CD4-positive, alpha-beta T cell treated with Interleukin-4 for 4 hours (primary cell): ENCODE results near the gene EARS2.
A peak's percentile ranks its signal among the peaks of the same experiment; 100 is the strongest.
"Not testable (repeated sequence)": the region's sequence is repeated elsewhere in the genome, so short reads cannot be mapped to it uniquely, and the experiment has no call there.

Experiments used
- DNase-seq: peaks from one replicate; pipeline ENCODE4 v3.0.0-alpha.2; 2020

Gene EARS2

GRCh38 chr16:23523876-23524385 is 33.2 kb downstream of the EARS2 start:
- DNase-seq, result no peak

DNA sequence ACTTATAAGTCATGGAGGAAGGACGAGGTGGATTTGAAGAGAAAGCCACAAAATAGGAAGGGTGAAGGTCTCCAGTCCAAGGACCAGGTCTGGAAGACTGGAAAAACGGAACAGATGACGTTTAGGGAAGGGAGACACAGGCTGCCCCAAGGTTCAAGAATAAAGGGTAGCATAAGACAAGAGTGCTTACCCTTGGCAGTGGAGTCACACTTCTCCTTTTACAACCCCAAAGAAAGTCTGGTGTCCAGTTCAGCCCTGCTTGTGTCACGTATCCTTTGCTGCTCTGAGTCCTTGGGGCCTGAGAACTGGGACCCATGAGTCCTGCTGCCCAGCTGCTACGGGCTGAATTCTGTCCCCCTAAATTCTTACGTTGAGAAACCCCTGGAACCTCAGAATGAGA is 33.8 kb downstream of the EARS2 start:
- no peak for DNase-seq

GRCh38 chr16:23521965-23522364 is 35.2 kb downstream of the EARS2 start:
- DNase-seq, result no peak

DNA sequence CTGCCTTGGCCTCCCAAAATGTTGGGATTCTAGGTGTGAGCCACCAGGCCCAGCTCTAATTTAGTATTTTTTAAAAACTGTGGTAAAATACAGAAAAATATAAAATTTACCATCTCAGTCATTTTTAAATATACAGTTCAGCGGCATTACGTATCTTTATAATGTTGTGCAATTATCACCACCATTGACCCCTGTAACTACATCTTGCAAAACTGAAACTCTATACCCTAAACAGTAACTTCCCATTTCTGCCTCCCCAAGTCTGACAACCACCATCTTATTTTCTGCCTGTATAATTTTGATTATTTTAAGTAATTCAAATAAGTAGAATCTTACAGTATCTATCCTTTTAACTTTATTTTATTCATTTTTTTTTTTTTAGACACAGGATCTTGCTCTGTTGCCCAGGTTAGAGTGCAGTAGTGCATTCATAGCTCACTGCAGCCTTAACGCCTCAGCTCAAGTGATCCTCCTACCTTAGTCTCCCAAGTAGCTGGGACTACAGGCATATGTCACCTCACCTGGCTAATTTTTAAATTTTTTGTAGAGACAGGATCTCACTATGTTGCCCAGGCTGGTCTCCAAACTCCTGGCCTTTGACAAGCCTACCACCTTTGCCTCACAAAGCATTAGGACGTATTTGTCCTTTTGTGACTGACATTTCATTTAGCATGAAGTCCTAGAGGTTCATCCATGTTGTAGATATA is 36.0 kb downstream of the EARS2 start:
- DNase-seq, result no peak

DNA sequence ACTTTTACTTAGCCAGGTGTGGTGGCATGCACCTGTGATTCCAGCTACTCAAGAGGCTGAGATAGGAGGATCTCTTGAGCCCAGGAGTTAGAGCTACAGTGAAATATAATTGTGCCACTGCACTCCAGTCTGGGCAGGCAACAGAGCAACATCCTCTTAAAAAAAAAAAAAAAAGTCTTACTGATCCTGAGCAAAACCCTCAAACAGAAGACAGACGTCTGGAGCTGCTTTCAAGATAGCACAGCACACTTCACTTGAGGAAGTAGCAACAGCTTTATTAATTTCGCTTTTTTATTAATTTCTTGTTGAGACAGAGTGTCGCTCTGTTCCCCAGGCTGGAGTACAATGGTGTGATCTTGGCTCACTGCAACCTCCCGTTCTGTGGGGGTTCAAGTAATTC is 36.6 kb downstream of the EARS2 start:
- no peak for DNase-seq

GRCh38 chr16:23519282-23519681 is 37.9 kb downstream of the EARS2 start:
- DNase-seq, result no peak

DNA sequence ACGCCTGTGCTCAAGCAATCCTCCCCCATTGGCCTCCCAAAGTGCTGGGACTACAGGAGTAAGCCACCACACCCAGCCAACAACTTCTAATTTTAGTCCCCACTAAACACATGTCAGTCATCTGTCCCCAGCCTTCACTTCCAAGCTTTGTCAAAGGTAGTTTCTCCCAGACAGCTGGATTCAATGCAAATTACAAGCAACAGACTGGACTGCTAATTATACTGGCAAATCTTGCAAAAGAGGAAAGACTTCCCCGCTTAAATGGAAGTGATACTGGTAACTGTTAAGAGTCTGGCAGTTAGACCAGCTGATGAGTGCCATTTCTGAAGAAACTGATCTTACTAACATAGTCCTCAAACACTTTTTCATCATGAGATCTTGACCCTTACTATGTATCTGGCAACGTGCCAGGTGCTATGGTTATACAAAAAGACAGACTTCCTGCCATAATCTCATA is 38.7 kb downstream of the EARS2 start:
- no peak for DNase-seq

- no peak for DNase-seq
Observed at GRCh38 chr16:23516366-23517137, 40.6 kb downstream of the EARS2 start.

DNA sequence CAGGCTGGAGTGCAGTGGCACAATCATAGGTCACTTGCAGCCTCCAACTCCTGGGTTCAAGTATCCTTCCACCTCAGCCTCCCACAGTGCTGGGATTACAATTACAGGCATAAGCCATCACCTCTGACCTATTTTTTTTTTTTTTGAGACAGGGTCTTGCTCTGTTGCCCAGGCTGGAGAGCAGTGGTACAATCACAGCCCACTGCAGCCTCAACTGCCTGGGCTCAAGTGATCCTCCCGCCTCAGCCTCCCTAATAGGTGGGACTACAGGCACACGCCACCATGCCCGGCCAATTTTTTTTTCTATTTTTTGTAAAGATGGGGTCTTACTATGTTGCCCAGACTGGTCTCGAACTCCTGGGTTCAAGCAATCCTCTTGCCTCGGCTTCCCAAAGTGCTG is 41.3 kb downstream of the EARS2 start:
- no peak for DNase-seq

DNA sequence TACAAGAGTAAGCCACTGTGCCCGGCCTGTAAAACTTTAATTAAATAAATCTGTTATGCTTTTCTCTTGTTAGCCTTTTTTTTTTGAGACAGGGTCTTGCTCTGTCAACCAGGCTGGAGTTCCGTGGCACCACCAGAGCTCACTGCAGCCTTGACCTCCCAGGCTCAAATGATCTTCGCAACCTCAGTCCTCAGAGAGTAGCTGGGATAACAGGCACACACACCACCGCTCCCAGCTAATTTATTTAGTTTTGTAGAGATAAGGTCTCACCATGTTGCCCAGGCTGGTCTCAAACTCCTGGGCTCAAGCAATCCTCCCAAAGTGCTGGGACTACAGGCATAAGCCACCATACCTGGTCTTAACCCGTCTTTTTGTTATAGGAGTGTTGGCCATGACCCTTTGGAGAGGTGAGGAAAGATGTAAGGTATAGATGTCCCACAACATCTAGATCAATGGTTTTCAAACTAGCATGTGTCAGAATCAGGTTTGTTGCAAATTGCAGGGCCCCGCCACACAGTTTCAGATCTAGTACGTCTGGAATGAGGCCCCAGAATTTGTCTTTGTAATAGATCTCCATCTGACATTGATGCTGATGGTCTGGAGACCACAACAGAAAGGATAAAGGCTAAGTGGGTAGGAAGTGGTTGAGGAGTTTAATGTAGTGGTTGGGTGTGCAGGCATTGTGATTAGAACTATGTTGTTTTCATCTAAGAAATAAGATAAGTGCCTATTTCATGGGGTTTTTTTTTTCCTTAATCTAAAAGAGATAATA is 42.6 kb downstream of the EARS2 start:
- peak; percentile 57 for DNase-seq

GRCh38 chr16:23512168-23512695 is 44.9 kb downstream of the EARS2 start:
- DNase-seq, result no peak

DNA sequence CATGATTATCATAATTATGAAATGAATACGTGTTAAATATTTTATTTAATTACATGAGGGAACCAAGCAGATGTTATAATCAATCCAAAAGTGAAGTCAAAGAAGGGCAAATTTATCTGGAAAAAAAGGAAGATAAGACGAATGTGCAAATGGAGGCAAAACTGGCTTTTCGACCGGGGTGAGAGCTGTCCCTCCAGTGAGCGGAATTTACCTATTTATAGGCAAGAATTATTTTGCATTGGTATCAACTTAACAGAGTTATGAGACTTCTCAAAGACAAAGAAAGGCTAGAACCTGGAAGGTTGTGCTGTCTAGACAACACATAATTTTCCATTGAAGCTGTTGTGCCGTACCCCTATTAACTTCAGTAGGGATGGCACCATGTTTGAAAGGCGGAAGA is 45.4 kb downstream of the EARS2 start:
- DNase-seq, result no peak

DNA sequence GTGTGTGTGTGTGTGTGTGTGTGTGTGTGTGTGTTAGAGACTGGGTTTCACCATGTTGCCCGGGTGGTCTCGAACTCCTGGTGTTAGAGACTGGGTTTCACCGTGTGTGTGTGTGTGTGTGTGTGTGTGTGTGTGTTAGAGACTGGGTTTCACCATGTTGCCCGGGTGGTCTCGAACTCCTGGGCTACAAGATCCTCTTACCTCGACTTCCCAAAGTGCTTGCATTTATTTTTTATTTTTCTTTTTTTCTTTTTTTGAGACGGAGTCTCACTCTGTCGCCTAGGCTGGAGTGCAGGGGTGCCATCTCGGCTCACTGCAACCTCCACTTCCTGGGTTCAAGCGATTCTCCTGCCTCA is 46.3 kb downstream of the EARS2 start:
- not testable (repeated sequence) for DNase-seq

DNA sequence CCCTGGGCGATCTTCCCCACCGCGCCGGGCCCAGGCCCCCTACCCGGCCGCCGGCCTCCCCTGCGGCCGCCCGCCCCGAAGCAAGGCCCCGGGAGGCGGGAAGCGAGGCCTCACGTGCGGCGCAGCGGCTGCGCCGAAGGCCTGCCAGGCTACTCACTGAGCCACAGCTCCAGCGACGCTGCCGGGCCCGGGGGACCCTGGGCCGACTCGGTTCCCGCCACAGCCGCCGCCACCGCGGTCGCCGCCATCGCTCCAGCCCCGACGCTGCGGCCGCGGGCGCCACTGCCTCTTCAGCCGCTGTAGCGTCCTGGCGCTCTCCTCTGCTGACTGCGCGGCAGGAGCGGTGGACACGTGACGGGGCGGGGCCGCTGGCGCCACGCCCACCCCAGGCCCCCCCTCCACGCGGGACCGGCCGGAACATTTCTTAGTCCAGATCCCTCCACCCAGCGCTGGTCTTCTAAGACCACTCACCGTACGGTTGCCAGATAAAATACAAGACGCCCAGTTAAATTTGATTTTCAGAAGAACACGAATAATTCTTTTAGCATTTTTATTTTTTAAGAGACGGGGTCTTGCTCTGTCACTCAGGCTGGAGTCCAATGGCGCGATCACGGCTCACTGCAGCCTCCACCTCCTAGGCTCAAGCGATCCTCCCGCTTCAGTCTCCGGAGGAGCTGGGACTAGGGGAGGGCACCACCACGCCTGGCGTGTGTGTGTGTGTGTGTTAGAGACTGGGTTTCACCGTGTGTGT is 46.8 kb downstream of the EARS2 start, which contains the start of gene GGA2:
Gene GGA2 (minus strand): TSS at position 331 of the 751 bp plus-strand sequence. CDS start 83 bp downstream, at position 248.
- peak; percentile 70 for DNase-seq

GRCh38 chr16:23509782-23510163 is 47.4 kb downstream of the EARS2 start:
- DNase-seq, result peak; percentile 36

DNA sequence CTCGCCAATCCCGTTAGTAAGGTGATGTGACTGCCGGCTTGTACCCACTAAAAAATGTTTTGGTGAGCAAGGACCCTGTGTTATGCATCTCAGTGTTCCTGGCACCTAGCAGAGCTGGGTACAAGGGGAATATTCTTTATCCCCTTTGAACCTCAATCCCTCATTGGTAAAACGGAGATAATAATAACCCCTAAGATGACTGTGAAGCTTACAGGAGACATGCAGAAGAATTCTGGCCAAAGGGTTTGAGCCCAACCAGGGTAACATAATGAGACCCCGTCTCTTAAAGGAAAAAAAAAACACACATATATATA is 47.8 kb downstream of the EARS2 start:
- DNase-seq, result no peak

- no peak for DNase-seq
Observed at GRCh38 chr16:23508589-23509440, 48.3 kb downstream of the EARS2 start.

GRCh38 chr16:23506606-23506994 is 50.5 kb downstream of the EARS2 start:
- no peak for DNase-seq

DNA sequence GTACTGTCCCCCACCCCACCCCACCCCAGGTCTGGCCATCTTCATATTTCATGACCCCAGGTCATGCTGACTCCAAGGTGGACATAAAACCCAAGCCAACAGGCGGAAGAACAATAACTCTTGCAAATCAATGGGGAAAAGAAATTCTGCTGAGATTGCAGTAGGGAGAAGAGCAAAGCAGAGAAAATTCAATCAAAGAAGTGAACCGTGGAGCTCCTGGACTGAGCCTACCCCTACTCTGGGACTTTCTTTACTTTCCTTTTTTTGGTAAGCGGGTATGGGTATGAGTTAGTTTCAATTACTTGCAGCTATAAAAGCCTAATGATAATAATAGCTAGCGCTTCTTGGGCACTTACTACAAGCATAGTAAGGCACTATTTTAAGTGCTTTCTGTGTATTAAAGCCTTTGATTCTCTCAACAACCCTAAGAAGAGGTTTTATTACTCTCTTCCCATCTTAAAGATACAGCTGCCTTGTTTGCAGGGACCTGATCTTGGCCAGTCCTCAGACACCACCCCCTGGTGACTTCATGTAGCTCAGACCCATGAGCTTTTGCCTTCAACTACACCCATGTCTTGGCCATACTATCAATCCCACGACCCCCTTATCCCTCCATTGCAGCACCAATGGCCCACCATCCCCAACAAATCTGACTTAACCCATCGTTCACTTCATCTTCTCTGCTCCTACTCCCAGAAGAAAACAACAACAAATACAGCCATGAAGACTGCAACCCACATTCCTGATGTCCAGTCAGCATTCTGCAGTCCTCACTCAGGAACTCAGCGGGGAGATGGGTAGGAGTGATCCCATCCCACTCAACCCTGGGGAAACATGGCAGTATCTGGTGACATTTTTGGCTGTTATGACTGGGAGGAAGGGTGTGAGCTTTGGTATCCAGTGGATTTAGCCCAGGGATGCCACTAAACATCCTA is 51.2 kb downstream of the EARS2 start:
- no peak for DNase-seq

DNA sequence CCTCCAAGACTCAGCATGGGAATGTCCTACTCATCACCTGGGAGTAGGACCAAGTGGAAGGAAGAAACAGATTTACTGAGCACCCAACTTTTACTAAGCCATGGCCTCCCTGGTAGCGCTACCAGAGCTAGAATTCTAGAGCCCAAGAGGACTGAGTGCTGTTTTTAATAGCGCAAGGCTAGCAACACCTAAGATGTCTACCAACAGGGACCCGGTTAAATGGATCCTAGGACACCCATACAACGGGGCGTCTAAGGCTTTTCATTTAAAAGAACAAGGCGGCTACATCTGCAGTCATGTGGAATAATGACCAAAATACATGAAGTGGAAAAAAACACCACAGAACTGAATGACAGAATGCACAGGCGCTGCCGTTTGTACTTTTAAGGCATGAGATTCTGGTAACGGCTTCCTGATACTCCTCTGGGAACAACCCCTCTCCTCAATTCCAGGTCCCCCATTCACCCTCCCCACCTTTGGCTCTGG is 51.9 kb downstream of the EARS2 start:
- no peak for DNase-seq
